ENCODE results near the gene MAP4K4.

The MAP4K4 gene

GRCh38 chr2:101860782-101861181, 163.3 kb downstream of the MAP4K4 start:
- DNase-seq (ENCODE audit: low spot score) (no peak), FAIRE-seq (no peak)

GRCh38 chr2:101861382-101861781, 163.9 kb downstream of the MAP4K4 start:
- FAIRE-seq (no peak), DNase-seq (ENCODE audit: low spot score) (no peak)

- FAIRE-seq = no peak
- DNase-seq (ENCODE audit: low spot score) = no peak
Observed at GRCh38 chr2:101863534-101863933, 166.0 kb downstream of the MAP4K4 start.

- FAIRE-seq (no peak), DNase-seq (ENCODE audit: low spot score) (no peak)
Observed at GRCh38 chr2:101864426-101864825, 166.9 kb downstream of the MAP4K4 start.

- DNase-seq (ENCODE audit: low spot score) (no peak), FAIRE-seq (no peak)
Observed at GRCh38 chr2:101868525-101868924, 171.0 kb downstream of the MAP4K4 start.

GRCh38 chr2:101869527-101869926, 172.0 kb downstream of the MAP4K4 start:
- no peak for DNase-seq (ENCODE audit: low spot score)

GRCh38 chr2:101870444-101870843, 172.9 kb downstream of the MAP4K4 start:
- FAIRE-seq (no peak), DNase-seq (ENCODE audit: low spot score) (no peak)

More at GRCh38 chr2:101869527-101869926, 172.0 kb downstream of the MAP4K4 start:
- no peak for FAIRE-seq

- FAIRE-seq (peak; percentile 53), DNase-seq (ENCODE audit: low spot score) (no peak)
Observed at GRCh38 chr2:101871480-101871879, 174.0 kb downstream of the MAP4K4 start.

- FAIRE-seq (no peak), DNase-seq (ENCODE audit: low spot score) (no peak)
Observed at GRCh38 chr2:101872480-101872879, 175.0 kb downstream of the MAP4K4 start.

GRCh38 chr2:101873543-101873942, 176.0 kb downstream of the MAP4K4 start:
- DNase-seq (ENCODE audit: low spot score) (no peak), FAIRE-seq (no peak)

GRCh38 chr2:101874069-101874468, 176.6 kb downstream of the MAP4K4 start:
- FAIRE-seq (no peak), DNase-seq (ENCODE audit: low spot score) (no peak)

- FAIRE-seq (no peak), DNase-seq (ENCODE audit: low spot score) (no peak)
Observed at GRCh38 chr2:101879466-101879865, 182.0 kb downstream of the MAP4K4 start.

- DNase-seq (ENCODE audit: low spot score) = no peak
- FAIRE-seq = no peak
Observed at GRCh38 chr2:101881131-101881530, 183.6 kb downstream of the MAP4K4 start.

- FAIRE-seq = no peak
- no peak for DNase-seq (ENCODE audit: low spot score)
Observed at GRCh38 chr2:101882769-101883307, 185.3 kb downstream of the MAP4K4 start.

GRCh38 chr2:101883860-101884259, 186.4 kb downstream of the MAP4K4 start:
- peak; percentile 58 for DNase-seq (ENCODE audit: low spot score)
- no peak for FAIRE-seq

GRCh38 chr2:101884423-101884822, 186.9 kb downstream of the MAP4K4 start:
- FAIRE-seq = no peak
- DNase-seq (ENCODE audit: low spot score) = no peak

GRCh38 chr2:101887328-101887727, 189.8 kb downstream of the MAP4K4 start:
- DNase-seq (ENCODE audit: low spot score) = no peak
- no peak for FAIRE-seq

- DNase-seq (ENCODE audit: low spot score) = no peak
- no peak for FAIRE-seq
Observed at GRCh38 chr2:101889460-101890098, 192.1 kb downstream of the MAP4K4 start.

- FAIRE-seq = peak; percentile 32
- no peak for DNase-seq (ENCODE audit: low spot score)
Observed at GRCh38 chr2:101892377-101892776, 194.9 kb downstream of the MAP4K4 start.

- no peak for DNase-seq (ENCODE audit: low spot score)
- FAIRE-seq = no peak
Observed at GRCh38 chr2:101893681-101894381, 196.3 kb downstream of the MAP4K4 start.

GRCh38 chr2:101895039-101895438, 197.5 kb downstream of the MAP4K4 start:
- no peak for FAIRE-seq
- DNase-seq (ENCODE audit: low spot score) = no peak

GRCh38 chr2:101895819-101896322, 198.4 kb downstream of the MAP4K4 start:
- FAIRE-seq = no peak
- DNase-seq (ENCODE audit: low spot score) = no peak

GRCh38 chr2:101897301-101897700, 199.8 kb downstream of the MAP4K4 start:
- DNase-seq (ENCODE audit: low spot score) = no peak

More at GRCh38 chr2:101897301-101897700, 199.8 kb downstream of the MAP4K4 start:
- FAIRE-seq = no peak

All from urothelium cell line (cell line).